HL-60 (cell line): ENCODE data around the gene SMC3.

Experiments
- CTCF ChIP-seq: IDR thresholded peaks from one replicate; pipeline ENCODE4 v1.5.1; 2011; ENCODE audit warnings: low read length, control low read depth, inconsistent platforms; ENCODE audit not compliant: insufficient read depth
- GABPA ChIP-seq: IDR thresholded peaks from 2 replicates; pipeline ENCODE4 v1.6.1; 2012; ENCODE audit warnings: low read depth
- POLR2AphosphoS5 ChIP-seq: IDR thresholded peaks from 2 replicates; pipeline ENCODE4 v1.6.1; 2012; ENCODE audit warnings: low read depth
- REST ChIP-seq: IDR thresholded peaks from 2 replicates; pipeline ENCODE4 v1.6.1; 2012; ENCODE audit warnings: low read depth; ENCODE audit not compliant: insufficient replicate concordance
- SPI1 ChIP-seq: IDR thresholded peaks from 2 replicates; pipeline ENCODE4 v1.6.1; 2012; ENCODE audit warnings: low read depth, mild to moderate bottlenecking, borderline replicate concordance

- TF ChIP-seq CTCF = no peak
- no peak for TF ChIP-seq SPI1
- TF ChIP-seq GABPA = no peak
- TF ChIP-seq REST = no peak
- TF ChIP-seq POLR2AphosphoS5 = no peak
Observed at GRCh38 chr10:110568055-110568735, 700 bp downstream of the SMC3 start.
